H1 (cell line): ENCODE measurements around the gene CADM1. TPM values are rescaled to one million over a fixed set of nuclear protein-coding genes. Genes with fewer than 3 reads are reported as not detected.

Experiments used
- E2F6 ChIP-seq: IDR thresholded peaks from 2 replicates; pipeline ENCODE4 v1.6.1; 2012; ENCODE audit warnings: inconsistent platforms
- polyA plus RNA-seq, 7 experiments: library from polyadenylated mRNA; depleted of rRNA in 3 of 7; stranded (reverse) in 5 of 7; unstranded in 2 of 7; fragments of >200 nt in 5 of 7; fragments of 200-250 nt in 2 of 7; gene quantifications; 1 replicate in 5 of 7; 2 replicates in 1 of 7; 4 replicates in 1 of 7; pipeline versions ENCODE4 v1.2.1 to v1.2.3, GENCODE V29; 2011 to 2013; ENCODE audit warnings: missing spikeins in 2 of 7, mixed read lengths in 2 of 7
- total RNA-seq: library from RNA; stranded (reverse); fragmentation: NEBNext Ultra II Directional; extraction: Animal tissue kit (Norgen Biotek cat#: 25700); gene quantifications from 2 replicates; pipeline ENCODE4 v1.2.1, GENCODE V29; 2021

The CADM1 gene
- total and polyA plus RNA-seq, 2 of the 8 experiments (the other 6 are each of a cell fraction or from before 2014, with no cell fraction given) = 8.3 to 25.3 TPM

GRCh38 chr11:115544422-115544948 is 40.3 kb upstream of the CADM1 start (continued):
- no peak for TF ChIP-seq E2F6
- TF ChIP-seq, all 59 proteins: peak for 0
